DND-41 (cell line): ENCODE results near the gene EHD1.

Experiments used
- ATAC-seq: fragments of 200-7000 bp; cut with Tn5 transposase; 3 replicates; pipeline ENCODE4 v1.9.1; 2021; ENCODE audit warnings: low read depth; ENCODE audit not compliant: insufficient read depth
- DNase-seq: peaks from one replicate; pipeline ENCODE4 v3.0.0-alpha.2; 2020
- H2AFZ ChIP-seq: 2 replicates; pipeline ENCODE4 v1.6.0; 2012; ENCODE audit warnings: low read depth, low read length
- H3K27ac ChIP-seq: 2 replicates; pipeline ENCODE4 v1.5.1; 2012; ENCODE audit warnings: low read length, inconsistent platforms
- H3K27me3 ChIP-seq: fragments of 200-600 bp; sonication (generic); 2 replicates; pipeline ENCODE4 v1.6.0; 2012; ENCODE audit warnings: low read length, mild to moderate bottlenecking, inconsistent platforms; ENCODE audit not compliant: insufficient read depth, poor library complexity
- H3K36me3 ChIP-seq: 2 replicates; pipeline ENCODE4 v1.5.1; 2012; ENCODE audit warnings: low read length, inconsistent platforms; ENCODE audit not compliant: insufficient read depth
- H3K4me1 ChIP-seq: 2 replicates; pipeline ENCODE4 v1.5.1; 2012; ENCODE audit warnings: mild to moderate bottlenecking, low read length; ENCODE audit not compliant: insufficient read depth
- H3K4me2 ChIP-seq: 2 replicates; pipeline ENCODE4 v1.6.0; 2012; ENCODE audit warnings: mild to moderate bottlenecking, moderate library complexity, low read length, inconsistent platforms; ENCODE audit not compliant: insufficient read depth
- H3K4me3 ChIP-seq, 2 experiments: fragments of 200-600 bp in 1 of 2; shearing (Covaris generic) in 1 of 2; 2 replicates each; pipeline ENCODE4 v1.5.1; 2012 to 2016; ENCODE audit warnings: inconsistent platforms in 2 of 2, low read length in 2 of 2, mild to moderate bottlenecking in 2 of 2, low read depth in 1 of 2, moderate library complexity in 1 of 2
- H3K79me2 ChIP-seq: 2 replicates; pipeline ENCODE4 v1.6.0; 2012; ENCODE audit warnings: low read length, inconsistent platforms; ENCODE audit not compliant: insufficient read depth
- H3K9ac ChIP-seq: 2 replicates; pipeline ENCODE4 v1.6.0; 2012; ENCODE audit warnings: low read depth, mild to moderate bottlenecking, inconsistent platforms, low read length, moderate library complexity
- H3K9me3 ChIP-seq: 2 replicates; pipeline ENCODE4 v1.5.1; 2012; ENCODE audit warnings: low read length, moderate library complexity, mild to moderate bottlenecking, inconsistent platforms; ENCODE audit not compliant: insufficient read depth, severe bottlenecking
- H4K20me1 ChIP-seq: 2 replicates; pipeline ENCODE4 v1.6.0; 2012; ENCODE audit warnings: low read length; ENCODE audit not compliant: insufficient read depth
- EZH2 ChIP-seq: IDR thresholded peaks from 3 replicates; pipeline ENCODE4 v1.6.1; 2012; ENCODE audit warnings: borderline replicate concordance, low read depth, mild to moderate bottlenecking, moderate library complexity, low read length, inconsistent platforms; ENCODE audit not compliant: severe bottlenecking
- TF ChIP-seq, protein P1 (sequence below): IDR thresholded peaks from 2 replicates; pipeline ENCODE4 v1.5.1; 2012; ENCODE audit warnings: borderline replicate concordance, low read length, moderate library complexity, mild to moderate bottlenecking; ENCODE audit not compliant: poor library complexity, severe bottlenecking; ENCODE audit errors: extremely low read depth

EHD1 gene

DNA sequence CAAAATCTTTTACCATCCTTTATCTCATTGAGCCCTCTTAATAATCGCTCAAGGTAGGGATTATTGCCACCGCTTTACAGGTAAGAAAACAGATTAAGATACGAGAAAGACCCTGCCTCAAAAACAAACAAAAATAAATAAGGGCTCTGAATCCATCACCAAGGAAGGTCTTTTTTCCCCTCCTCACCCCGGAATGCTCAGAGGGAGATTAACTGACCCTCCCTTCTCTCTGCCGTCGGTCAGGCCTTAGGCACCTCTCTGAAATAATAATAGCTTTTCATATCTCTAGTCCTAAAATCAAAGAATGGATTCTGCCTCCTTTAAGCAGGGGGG, 39.2 kb upstream of the EHD1 start:
- Histone ChIP-seq H2AFZ (peak overlapping the region; percentile 66), H3K9ac (peak overlapping the region; percentile 62), H3K4me1 (peaks cover 32% of the 10 kb centered on the region), H4K20me1 (0 out of 2 replicates have a peak, but pooled peaks cover 2% of the 10 kb centered on the region), H3K9me3 (no peaks in the 10 kb centered on the region), H3K27ac (peak overlapping the region; percentile 64), H3K79me2 (peaks cover 19% of the 10 kb centered on the region), H3K27me3 (no peaks in the 10 kb centered on the region), H3K4me2 (peak overlapping the region; percentile 70), H3K4me3 (peak overlapping the region; percentile 26 to 59), H3K36me3 (peaks cover 18% of the 10 kb centered on the region)
- TF ChIP-seq, protein P1, sequence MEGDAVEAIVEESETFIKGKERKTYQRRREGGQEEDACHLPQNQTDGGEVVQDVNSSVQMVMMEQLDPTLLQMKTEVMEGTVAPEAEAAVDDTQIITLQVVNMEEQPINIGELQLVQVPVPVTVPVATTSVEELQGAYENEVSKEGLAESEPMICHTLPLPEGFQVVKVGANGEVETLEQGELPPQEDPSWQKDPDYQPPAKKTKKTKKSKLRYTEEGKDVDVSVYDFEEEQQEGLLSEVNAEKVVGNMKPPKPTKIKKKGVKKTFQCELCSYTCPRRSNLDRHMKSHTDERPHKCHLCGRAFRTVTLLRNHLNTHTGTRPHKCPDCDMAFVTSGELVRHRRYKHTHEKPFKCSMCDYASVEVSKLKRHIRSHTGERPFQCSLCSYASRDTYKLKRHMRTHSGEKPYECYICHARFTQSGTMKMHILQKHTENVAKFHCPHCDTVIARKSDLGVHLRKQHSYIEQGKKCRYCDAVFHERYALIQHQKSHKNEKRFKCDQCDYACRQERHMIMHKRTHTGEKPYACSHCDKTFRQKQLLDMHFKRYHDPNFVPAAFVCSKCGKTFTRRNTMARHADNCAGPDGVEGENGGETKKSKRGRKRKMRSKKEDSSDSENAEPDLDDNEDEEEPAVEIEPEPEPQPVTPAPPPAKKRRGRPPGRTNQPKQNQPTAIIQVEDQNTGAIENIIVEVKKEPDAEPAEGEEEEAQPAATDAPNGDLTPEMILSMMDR, result no peak
- TF ChIP-seq EZH2, result no peak
- DNase-seq (no peak), ATAC-seq (no peak)

DNA sequence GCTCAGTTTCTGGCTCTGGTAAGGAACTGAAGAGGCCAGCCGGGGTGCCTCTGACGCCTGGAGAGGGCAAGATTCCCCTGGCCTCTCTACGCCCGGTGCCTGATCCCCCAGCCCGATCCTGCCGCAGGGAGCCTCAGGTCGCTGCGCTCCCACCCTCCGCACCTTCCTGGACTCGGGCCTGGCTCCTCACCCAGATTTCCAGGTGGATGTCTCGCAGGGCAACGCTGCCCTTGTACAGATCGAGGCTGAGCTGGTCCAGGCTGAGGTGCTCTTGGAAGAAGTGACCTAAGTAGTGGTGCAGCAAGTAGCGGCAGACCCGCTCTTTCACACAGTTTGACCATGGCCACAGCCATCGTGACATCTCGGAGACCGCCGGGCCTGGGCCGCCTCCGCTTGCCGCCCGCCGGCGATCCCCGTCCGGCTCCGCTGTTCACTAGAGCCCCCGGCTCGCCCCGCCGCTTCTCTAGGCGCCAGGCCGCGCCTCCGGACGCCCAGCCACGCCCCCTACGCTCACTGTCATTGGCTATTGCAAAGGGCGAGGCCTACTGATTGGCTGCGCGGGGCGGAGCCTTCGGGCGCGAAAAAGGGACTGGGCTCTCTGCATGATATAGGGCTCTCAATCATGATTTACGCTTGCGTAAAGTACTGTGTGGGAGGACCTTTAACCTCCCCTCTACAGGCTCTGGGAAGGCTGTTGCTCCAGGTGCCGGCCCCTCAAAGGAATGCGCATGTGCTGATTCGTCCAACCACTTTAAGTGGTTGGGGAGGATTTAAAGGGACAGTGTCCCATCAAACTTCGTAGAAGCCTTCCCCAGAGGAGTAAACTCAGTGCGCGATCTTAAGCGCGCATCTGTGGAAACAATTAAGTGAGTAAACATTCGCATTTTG, 38.6 kb upstream of the EHD1 start, which contains the start of gene ATG2A:
Gene ATG2A, minus strand, starts transcription at position 435 of the 888 bp plus-strand sequence. Its CDS starts 74 bp downstream, at position 361.
- Histone ChIP-seq H3K9me3 (no peaks in the 10 kb centered on the region), H3K36me3 (peaks cover 22% of the 10 kb centered on the region), H3K4me1 (peaks cover 32% of the 10 kb centered on the region), H3K27me3 (no peaks in the 10 kb centered on the region), H4K20me1 (0 out of 2 replicates have a peak, but pooled peaks cover 2% of the 10 kb centered on the region), H3K79me2 (peaks cover 19% of the 10 kb centered on the region), H3K4me2 (peak within 1 kb of the TSS; percentile 91), H2AFZ (peak within 1 kb of the TSS; percentile 66), H3K27ac (peak within 1 kb of the TSS; percentile 75), H3K4me3 (peak within 1 kb of the TSS; percentile 57 to 71), H3K9ac (peak within 1 kb of the TSS; percentile 75)
- DNase-seq (peak; percentile 99), ATAC-seq (peak; percentile 97)
- TF ChIP-seq EZH2, result no peak
- TF ChIP-seq, protein P1, result no peak

DNA sequence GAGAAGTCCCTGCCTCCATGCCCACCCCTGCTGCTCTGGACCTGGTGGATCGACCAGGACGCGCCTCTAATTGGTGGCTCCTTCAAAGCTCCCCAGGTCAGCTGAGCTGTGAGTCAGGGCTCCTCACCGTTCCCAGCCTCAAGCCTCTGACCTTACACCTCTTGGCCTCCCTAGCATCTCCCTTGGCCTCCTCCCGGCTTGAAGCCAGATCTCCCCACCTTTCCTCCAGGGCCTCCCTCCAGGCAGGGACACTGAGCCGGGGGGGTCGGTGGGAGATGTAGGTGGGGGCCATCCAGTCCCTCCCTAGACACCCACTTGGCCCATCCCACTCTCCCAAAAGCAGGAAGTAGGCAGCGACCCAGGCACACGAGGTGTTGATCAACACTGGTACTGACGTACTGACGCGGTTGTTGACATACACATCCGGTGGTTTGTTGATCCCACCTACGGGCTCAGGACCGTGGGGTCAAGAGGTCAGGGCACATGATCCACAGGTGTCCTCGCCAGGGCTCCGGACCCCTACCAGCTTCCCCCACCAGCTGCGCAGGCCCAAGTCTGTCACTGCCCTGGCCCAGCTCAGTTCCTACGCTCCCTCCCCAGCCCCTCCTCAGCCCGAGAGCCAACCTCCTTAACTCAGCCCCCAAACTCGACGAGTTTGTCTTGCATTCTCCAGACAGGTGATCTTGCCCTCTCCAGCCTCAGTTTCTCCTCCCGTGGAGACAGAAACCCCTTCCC, 37.8 kb upstream of the EHD1 start:
- Histone ChIP-seq H3K4me3 (peak overlapping the region; percentile 57 to 71), H3K4me1 (peaks cover 32% of the 10 kb centered on the region), H2AFZ (peak overlapping the region; percentile 63), H3K27me3 (no peaks in the 10 kb centered on the region), H3K4me2 (peak overlapping the region; percentile 91), H4K20me1 (0 out of 2 replicates have a peak, but pooled peaks cover 2% of the 10 kb centered on the region), H3K36me3 (peaks cover 30% of the 10 kb centered on the region), H3K9me3 (no peaks in the 10 kb centered on the region), H3K9ac (peak overlapping the region; percentile 75), H3K27ac (peak overlapping the region; percentile 75), H3K79me2 (peaks cover 19% of the 10 kb centered on the region)
- DNase-seq (peak; percentile 57), ATAC-seq (no peak)
- no peak for TF ChIP-seq EZH2
- TF ChIP-seq, protein P1, result no peak
